Measurements from ENCODE around the gene PTPN11.

- TF ChIP-seq CTCF (IDR thresholded peaks at IDR 0.05) (no peak), POLR2A (IDR thresholded peaks at IDR 0.05) (no peak)
These were observed 29.5 kb upstream of the PTPN11 start for GRCh38 chr12:112389228-112389627.

All from esophagus squamous epithelium (tissue), 4 donors.